DMS153 treated with DMSO at 0.1 percent for 48 hours (cell line): ENCODE results near the gene LIPE.

Experiments used
- DNase-seq: peaks from one replicate; lab custom pipeline; 2025; ENCODE audit not compliant: unreplicated experiment; lab: John Stamatoyannopoulos, UW

Gene LIPE

GRCh38 chr19:42388851-42389489 lies 38.2 kb downstream of the LIPE start:
- no peak for DNase-seq

DNA sequence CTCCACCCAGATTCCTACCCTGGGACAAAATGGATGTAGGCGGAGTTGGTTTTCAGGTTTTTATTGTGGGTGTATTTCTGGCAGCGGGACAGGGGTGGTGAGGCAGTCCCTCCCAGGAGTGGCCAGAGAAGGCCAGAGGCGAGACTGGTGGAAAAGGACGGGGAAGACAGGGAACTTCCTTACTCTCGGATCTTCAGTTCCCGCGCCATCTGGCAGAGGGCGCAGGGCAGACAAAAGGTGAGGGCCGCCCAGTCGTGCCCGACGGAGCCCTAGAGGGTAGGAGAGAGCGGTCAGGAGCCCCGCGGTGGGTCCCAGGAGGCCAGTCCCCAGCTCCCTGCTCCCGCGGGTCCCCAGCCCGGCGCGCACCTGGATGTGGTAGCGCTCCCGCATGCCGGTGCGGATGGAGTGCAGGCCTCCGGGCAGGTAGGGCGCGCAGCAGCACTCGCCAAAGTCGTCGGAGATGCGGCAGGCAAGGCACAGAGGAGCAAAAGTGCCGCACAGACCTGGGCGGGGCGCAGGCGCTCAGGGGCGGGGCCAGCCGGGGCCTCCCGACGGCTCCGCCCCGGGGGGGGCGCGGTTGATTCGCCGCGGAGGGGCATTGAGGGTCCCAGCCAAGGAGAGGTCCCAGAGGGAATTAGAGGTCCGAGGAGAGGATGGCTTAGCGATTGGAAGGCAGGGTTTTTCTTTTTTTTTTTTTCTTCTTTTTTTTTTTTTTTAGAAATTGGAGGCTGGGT lies 40.0 kb downstream of the LIPE start:
- peak; percentile 63 for DNase-seq

- no peak for DNase-seq
Observed at GRCh38 chr19:42380155-42380554, 47.0 kb downstream of the LIPE start.

DNA sequence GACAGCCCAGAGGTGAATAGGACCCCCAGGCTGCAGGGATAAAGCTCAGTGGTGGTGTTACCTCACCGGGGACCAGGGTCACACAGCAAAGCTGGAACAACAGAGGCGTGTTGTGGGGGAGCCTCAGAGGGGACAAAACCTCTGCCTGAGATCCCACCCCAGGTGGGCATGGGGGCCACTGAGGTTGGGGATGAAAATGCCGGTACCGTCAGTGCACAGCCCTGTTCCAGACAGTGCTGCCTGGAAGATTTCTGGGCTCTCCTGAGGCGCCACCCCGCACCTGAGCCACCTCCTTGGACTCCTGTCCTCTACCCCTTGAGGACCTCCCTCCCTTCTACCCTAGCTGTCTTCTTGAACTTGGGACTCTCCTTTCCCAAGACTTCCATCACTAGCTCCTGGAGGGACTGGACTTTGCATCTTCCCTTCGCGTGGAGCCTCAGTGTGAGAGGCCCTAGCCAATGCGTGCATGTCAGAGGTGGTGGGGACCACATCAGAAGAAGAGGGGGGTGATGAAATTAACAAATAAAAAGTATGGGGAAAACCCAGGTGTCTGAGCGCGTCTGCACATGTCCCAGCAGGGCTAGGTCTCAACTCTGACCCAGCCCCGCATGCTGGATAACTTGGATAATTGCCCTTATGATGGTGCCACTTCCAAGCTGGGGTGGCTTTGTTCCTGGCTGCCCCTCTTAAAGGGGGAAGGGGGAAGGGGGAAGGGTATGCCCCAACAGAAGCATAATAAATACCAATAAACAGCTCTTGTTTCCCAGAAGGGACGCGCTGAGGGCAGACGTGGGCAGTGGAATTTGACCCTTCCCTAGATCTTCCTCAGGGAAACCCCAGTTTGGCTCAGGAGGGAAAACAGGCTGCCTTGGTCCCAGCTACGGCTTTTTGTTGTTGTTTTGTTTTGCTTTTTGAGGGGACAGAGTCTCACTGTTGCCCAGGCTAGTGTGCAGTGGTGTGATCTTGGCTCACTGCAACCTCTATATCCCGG lies 48.7 kb downstream of the LIPE start:
- DNase-seq, result no peak

DNA sequence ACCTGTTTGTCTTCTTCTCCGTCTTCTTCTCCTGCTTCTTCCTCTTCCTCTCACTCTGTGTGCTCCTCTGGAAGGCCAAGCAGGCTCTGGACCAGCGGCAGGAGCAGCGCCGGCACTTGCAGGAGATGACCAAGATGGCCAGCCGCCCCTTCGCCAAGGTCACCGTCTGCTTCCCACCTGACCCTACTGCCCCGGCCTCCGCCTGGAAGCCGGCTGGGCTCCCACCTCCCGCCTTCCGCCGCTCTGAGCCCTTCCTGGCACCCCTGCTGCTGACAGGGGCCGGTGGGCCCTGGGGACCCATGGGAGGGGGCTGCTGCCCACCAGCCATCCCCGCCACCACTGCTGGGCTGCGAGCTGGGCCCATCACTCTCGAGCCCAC lies 51.0 kb downstream of the LIPE start:
- DNase-seq, result no peak

GRCh38 chr19:42375415-42376176 lies 51.6 kb downstream of the LIPE start:
- no peak for DNase-seq

GRCh38 chr19:42374826-42375376 lies 52.3 kb downstream of the LIPE start:
- DNase-seq, result no peak

DNA sequence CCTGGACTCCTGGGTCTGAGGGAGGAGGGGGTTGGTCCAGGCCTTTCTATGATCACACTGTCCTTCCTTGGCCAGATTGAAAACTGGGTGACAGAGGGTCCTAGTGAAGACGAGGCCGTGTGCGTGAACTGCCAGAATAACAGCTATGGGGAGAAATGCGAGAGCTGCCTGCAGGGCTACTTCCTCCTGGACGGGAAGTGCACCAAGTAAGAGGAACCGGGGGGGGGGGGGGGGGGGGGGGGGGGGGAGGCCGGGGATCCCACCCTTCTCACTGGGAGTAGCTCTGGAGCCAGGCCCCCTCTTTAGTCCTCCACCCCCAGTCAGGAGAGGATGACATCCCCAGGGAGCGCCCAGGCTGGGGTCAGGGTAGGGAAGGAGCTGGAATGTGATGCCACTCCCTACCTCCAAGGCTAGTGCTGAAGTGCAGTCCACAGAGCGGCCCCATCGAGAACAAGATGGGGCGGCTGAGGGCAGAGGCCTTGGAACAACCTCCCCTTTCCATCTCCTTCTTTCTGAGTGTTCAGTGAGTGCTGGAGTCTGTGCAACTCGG lies 56.5 kb downstream of the LIPE start:
- no peak for DNase-seq

DNA sequence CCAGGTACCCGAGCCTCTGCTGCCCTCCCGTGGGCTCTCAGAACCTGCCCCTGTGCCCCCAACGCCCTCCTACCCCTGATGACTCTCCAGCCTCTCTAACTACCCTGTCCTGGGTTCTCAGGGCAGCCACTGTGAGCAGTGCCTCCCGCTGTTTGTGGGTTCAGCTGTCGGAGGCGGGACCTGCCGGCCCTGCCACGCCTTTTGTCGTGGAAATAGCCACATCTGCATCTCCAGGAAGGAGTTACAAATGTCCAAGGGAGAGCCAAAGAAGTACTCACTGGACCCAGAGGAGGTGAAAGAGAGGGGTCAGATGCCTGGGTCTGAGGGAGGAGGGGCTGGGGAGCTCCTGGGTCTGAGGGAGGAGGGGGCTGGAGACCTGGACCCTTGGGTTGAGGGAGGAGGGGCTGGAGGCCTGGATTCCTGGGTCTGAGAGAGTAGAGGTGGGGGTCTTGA lies 57.1 kb downstream of the LIPE start:
- no peak for DNase-seq

- no peak for DNase-seq
Observed at GRCh38 chr19:42369433-42370067, 57.6 kb downstream of the LIPE start.

- DNase-seq, result no peak
Observed at GRCh38 chr19:42368765-42369164, 58.4 kb downstream of the LIPE start.

DNA sequence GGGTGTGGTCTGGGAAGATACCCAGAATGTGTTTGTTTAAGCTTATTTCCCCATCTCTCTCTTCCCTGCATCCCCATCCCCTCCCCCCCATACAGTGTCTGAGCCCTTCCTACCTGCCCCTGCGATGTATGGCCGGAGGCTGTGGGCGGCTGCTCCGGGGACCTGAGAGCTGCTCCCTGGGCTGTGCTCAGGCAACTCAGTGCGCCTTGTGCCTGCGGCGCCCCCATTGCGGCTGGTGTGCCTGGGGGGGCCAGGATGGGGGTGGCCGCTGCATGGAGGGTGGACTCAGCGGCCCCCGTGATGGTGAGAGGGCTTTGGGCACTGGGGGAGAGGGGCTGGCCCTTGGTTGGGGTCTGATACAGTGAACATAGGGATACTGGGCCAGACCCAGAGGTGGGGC lies 58.8 kb downstream of the LIPE start:
- DNase-seq, result no peak

- no peak for DNase-seq
Observed at GRCh38 chr19:42367929-42368328, 59.3 kb downstream of the LIPE start.

GRCh38 chr19:42366673-42367072 lies 60.5 kb downstream of the LIPE start:
- no peak for DNase-seq

DNA sequence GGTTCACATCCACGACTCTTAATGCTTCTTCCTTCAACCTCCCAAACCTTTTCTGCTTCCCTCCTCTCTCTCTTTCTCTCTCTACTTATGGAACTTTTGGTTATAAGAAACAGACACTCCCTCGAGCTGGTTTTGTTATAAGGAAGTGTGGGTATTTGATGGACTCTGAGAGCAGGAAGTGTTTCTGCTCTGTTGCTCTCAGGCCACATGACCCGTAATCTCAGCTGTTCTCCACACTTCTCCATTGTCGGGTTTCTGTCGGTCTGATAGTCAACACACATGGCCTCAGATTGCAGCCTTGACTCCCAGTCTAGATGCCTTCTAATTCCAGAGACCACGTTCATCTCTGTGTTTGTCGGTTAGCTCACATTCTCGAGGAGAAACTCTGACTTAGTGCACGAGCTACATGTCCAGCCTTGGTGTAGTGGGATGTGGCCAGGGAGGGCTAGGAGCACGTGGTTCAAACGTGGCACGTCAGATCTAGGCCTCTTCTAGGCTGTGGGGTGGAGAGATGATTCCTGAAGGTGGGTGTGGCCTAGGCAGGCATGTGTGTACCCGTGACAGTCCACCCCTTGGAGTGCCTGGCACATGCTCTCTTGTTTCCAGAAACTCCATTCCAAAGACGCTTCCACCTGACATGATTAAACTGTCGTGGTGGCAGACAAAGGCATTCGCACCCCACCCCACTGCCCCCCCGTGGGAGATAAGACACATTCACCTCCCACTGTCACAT lies 63.4 kb downstream of the LIPE start:
- no peak for DNase-seq

- DNase-seq, result no peak
Observed at GRCh38 chr19:42362891-42363440, 64.2 kb downstream of the LIPE start.

- DNase-seq, result no peak
Observed at GRCh38 chr19:42362342-42362741, 64.8 kb downstream of the LIPE start.

- no peak for DNase-seq
Observed at GRCh38 chr19:42361545-42361910, 65.7 kb downstream of the LIPE start.
